Measurements from ENCODE around the gene COL4A4.

The COL4A4 gene

DNA sequence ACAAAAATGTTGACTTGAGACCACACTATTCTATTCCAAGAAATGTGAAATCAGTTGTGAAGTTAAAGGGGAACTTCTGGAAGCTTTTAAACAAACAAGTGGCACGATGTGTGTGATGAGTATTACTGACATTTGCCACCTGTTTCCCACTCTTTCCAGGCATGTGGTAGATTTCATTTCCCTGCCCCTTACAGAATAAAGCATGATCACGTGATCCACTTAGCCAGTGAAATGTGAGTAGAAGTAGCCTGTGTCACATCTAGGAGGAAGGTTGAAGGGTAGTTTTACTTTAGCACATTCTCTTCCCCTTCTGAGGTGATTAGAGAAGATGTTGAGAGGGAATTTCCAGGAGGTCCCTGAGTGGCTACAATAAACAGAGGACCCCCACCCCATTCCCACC, 3.8 kb downstream of the COL4A4 start:
- DNase-seq = no peak

DNA sequence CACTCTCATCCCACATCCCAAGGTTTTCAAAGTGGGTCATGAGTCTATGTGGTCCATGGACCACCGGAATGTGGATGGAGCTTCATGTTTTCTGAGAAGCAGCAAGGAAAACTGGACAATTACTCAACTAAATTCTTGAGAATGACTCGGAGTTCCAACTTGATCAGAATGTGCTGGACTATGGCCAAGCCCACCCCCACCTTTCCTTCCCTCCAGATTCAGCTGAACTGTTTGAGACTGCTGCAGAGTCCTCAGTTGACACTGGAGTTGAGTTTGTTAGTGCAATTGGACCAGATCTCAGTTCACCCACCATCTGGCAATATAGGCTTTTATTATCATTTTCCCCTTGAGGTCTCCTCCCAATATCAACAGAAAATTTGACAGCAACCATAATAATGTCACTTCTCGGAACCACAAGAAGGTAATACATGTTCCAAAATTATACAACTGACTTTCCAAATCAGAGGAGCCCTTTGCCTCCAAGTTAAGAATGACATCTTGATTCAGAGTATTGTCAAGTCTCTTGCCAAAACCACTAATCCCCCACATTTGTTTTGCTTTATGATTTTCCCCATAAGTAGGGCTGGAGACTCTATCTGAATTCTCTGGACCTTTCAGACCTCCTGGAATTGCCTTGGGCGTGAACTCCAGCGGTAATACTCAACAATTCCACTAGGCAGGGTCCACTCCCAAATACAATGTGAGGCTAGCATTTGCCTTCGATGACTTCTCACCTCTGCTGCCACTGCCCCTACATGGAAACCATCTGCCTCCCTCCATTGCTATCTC, 8.8 kb downstream of the COL4A4 start:
- no peak for DNase-seq

DNA sequence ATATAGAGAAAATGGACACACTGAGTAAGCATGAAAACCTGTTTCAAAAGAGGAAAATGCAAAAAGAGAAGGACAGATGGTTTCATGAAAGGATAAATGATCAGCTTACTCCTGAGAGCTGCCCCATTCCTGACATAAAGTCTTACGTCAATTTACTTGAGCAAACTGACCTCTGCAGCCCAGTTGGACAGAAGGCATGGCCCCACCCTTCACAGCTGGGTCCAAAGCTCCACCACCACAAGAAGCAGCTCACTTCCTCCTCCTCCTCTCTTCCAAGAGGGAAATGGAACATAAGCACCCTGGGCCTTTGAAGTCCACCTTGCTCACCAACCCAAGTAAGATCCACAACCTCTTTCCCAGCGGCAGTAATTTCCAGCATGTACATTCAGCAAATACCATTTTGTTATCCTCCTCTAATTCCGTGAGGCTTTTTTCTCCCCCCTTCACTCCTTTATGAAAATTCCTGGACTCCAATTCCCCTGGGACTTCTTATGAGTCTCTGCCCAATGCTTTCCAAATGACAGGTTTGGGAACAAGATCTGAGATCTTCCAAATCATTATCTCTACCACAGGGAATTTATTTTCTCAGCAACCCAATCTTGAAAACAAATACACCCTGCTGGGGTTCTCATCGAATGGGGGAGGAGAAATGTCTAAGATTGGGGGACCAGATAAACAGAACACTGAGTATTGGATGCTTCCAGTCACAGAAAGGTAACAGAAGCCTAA, 10.1 kb downstream of the COL4A4 start:
- DNase-seq = no peak

DNA sequence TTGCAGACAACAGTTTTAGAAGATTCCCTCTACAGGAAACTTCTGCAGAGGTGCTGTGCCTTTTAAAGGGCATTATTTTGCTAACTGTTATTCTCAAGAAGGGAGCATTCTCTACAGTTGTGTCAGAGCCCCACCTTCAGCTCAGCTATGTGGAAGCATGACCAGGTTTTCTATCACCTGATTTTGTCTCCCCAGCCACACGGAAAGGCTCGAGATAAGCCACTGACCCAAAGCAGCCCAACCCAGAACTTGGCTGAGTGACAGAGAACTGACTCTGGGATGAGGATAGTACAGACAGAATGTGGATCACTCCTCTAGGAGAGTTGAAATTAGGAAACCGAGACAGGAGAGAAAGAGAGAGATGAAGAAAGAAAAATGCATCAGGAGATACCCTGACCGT, 10.7 kb downstream of the COL4A4 start:
- DNase-seq = no peak

DNA sequence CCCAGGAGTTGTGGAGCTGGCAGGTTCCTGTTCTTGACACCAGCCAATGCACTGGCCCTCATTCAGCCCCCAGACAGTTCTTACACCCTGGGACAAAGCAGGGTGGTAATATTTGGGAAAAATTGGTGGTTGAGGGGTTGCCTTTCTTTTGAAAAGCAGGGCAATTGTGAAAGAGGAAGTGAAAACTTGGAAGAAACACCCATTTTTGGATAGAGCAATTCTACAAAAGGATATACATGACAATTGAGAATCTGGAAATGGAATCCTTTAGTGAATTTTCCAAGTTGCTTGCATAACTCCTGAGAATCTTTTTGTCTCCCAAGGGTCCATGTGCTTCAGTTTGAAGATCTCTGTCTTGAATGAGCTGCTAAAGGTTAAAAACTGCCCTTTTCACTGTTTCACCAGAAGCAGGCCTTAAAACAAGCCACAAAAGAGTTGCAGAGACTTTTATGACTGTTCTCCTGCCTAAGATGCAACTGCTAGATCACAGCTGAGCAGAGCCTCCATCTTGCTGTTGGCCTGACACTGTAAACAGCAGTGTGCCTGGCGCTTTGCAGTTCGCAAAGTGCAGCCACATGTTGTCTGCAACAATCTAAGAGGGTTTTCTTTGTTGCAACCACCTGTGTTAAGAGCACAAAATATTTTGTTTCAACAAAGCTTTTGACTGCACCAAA, 11.8 kb downstream of the COL4A4 start:
- no peak for DNase-seq

DNA sequence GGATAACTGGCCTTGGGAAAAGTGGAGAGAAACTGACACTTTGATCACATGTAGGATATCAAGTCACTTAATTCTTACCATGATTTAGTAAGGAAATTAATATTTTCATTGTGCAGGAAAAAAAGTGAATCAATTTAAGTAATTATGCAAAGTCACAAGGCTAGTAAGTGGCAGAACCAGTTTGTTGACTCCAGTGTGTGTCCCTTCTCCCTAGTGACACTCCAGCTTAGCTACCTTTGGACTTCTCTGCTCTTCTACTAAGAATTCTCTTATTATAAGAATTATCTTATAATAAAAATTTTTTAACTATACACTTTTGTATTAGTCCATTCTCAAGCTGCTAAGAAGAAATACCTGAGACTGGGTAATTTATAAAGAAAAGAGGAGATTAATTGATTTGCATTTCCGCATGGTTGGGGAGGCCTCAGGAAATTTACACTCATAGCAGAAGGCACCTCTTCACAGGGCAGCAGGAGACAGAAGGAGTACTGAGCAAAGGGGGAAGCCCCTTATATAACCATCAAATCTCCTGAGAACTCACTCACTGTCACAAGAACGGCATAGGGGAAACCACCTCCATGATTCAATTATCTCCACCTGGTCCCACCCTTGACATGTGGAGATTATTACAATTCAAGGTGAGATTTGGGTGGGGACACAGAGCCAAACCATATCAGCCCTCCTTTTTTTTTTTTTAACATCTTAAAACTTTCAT, 13.6 kb downstream of the COL4A4 start:
- no peak for DNase-seq

DNA sequence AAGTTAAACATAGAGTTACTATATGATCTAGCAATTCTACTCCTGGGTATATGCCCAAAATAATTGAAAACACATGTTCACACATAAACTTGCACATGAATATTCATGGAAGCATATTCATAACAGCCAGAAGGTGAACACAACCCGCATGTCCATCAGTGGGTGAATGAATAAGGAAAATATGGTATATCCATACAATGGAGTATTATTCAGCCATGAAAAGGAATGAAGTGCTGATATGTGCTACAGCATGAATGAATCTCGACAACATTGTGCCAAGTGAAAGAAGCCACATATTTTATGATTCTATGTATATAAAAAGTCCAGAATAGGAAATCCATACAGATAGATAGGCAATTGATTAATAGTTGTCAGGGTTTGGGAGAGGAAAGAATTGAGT, 15.9 kb downstream of the COL4A4 start:
- DNase-seq = no peak

DNA sequence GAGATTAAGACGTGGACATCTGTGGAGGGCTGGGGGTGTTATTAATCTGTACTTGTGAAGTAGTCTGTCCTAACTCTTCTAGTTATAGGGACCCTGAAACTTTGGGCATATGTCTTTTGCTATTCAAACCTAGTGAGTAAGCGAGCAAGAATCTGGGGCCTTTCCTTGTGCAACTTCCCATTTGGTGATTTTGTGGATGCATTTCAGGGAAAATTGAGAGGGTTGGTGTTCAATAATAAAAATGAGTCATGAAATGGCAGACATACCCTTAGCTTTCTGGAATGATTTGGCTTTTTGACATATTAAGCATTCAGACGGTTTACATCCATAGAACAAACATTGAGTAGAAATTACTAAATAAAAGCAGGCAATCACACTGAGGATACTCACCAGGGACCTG, 17.0 kb downstream of the COL4A4 start:
- DNase-seq = no peak

DNA sequence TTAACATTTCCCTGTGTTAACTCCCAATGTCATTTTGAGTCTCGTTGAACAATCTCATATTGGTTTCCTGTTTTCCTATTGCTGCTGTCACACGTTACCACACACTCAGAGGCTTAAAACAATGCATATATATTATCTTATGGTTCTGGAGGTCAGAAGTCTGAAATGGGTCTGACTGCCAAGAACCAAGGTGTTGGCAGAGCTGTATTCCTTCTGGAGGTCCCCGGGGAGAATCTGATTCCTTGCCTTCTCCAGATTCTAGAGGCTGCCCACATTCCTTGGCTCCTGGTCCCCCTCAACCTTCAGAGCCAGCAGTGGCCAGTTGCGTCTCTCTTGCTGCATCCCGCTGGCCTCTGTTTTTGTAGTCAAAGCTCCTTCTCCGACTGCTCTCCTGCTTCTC, 17.5 kb downstream of the COL4A4 start:
- DNase-seq = no peak

DNA sequence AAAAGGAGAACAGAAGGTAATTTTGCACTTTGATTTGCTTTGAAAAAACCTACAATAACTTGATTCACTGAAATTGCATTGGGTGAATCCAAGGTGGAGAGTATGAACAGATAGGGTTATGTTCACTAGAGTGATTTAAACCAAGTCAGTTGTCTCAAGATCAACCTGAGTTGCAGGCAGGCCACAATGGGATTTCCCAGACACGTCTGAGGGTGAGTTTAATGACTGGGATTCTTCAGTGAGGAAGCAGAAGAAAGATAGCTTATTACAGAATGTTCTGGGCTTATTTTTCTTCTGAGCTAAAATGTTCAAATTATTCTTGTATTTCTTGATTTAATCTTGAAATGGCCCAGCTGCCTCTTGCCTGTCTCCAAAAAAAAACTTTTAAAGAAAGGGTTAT, 20.1 kb downstream of the COL4A4 start:
- DNase-seq = no peak

DNA sequence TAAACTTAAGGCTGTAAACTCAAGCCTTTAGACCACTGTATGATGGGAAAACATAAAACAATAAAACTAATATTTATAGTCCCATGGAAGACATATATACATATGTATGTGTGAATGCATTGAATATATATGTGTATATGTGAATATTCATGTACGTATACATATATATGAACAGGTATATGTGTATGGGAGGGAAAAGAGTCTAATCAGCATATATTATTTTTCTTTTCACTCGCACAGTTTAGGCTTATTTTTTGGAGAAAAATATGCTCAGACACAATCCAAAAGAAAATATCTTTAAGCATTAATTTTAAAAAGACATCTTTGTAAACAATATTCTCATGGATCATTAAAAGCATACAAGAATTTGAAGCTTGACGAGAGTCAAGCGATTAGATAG, 22.7 kb downstream of the COL4A4 start:
- DNase-seq = no peak

DNA sequence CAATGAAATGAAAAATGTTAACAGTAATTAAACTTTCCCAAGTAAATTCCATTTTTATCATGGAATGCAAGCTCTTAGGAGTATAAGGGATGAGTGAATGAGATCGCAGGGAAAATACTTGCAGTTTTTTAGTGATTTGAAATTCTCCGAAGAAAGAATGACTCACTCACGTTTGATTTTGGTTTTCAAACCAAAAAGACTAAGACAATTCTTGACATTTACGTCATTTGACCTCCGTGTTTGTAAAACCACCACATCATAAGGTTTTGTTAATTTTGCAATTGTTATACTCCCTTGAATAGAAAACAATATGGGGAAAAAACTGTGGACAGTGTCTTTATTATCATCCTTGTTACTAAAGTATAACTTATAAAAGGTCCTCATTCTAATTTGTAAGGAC, 29.4 kb downstream of the COL4A4 start:
- DNase-seq = no peak

DNA sequence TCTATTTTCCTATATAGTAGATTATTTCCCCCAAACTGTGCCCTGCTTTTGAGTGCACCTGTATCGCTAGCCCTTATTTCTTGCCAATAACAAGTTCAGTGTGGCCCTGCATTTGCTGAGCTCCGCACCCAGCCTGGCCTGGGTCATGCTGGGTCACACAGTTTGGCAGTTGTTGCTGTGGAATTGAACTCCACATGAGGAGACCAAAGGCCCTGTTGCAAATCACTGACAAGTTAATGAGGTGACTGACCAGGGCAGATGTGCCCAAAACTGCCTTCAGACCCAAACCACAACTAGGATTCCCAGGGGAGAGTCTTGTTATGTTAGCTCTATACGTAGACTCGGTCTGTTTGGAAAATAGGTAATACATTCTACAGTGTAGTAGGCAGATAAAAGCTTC, 31.0 kb downstream of the COL4A4 start:
- DNase-seq = no peak

DNA sequence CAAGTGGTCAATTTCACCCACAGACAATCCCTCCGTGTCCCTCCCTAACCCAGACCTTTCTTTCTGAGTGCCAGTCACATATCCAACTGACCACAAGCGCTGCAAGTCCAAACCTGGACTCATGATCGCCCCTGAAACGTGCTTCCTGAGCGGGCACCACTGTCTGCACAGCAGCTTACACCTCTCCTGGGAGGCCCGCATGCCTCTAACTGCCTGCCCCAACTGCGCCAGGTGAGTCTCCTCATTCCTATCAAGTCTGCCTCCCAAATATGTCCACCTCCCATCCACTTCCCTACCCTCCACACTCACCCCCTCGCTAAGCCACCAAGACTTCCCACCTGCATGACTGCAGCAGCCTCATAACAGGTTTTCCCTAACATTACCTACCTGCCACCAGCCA, 33.4 kb downstream of the COL4A4 start:
- DNase-seq = no peak

DNA sequence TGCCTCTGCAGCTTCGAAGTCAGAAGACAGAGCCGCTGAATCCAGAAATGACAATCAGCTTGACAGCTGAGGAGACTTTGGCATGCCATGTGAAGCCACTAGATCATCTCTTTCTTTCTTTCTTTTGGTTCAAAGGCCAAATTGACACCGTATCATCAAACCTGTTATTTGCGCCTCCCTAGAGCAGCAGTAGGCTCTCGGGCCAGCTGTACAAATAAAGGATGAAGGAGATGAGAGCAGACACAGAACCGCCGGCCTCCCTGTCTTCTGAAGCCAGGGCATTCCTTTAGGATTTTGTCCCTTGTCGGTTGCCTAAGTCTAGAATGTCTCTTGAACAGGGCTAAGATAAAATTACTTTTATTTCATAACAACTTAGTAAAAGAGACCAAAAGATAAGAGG, 36.8 kb downstream of the COL4A4 start:
- DNase-seq = no peak

DNA sequence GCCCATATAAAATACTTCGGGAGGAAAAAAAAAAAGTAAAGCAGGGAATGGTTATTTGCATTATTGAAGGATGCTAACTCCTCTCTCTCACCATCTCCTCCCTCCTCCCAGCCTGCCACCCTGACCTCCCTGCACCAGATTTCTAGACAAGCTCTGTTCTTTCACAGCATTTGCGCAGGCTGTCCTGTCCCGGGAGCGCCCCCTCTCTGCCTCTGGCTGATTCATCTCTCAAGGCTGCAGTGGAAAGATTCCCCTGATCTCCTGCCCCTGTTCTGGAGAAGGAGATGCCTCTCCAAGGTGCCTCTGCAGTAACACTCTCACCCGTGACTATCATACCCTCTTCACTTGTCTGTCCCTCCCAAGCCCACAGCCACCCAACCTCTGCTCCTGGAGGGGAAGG, 38.5 kb downstream of the COL4A4 start:
- no peak for DNase-seq

DNA sequence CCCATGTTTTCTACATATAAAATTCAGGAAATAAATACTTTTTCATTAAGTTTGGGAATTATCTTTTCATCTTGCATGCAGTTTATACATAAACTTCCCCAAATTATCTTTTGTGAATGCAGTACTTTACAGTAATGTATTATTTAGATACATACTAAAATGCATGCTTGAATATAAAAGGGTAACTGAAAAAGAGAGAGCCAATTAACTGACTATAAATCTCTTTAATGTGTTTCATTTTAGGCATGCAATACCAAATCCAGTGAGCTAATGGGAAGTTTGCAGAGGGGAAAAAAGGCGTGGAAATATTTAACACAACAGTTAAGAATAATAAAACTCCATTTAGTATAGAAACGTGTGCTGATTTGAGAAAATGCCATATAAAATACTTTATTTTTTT, 39.2 kb downstream of the COL4A4 start:
- DNase-seq = no peak

DNA sequence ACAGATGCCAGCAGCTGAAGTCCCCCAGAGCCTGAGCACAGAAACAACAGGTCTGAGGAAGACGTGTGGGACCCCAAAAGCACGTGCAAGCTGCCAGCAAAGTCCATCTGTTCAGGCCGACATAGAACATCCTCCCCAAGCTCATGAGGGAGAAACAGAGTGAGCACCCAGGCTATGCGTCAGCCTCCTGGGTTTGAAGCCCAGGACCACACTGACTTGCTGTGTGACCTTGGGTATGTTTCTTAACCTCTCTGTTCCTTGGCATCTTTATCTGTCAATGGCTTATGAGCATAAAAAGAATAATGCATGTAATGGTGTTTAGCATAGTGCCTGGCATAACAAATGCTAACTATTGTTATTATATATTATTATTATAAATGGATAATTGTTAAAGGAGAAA, 40.3 kb downstream of the COL4A4 start:
- no peak for DNase-seq

DNA sequence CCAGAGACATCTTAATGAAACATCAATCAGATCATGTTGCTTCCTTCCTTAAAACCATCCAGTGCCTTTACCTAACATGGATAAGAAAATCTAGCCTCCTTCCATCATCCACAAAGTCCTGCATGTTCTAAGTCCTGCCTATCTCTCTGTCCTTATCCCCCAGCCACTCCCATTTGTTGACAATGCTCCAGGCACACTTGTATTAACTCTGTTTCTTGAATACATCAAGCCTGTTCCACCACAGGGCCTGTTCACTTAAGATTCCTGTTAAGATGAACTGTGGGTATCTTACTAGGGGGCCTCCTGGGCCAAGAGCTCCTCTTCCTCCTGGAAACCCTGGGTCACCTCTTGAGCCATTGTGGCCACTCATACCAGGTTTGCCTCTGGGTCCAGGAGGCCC, 45.7 kb downstream of the COL4A4 start:
- no peak for DNase-seq

DNA sequence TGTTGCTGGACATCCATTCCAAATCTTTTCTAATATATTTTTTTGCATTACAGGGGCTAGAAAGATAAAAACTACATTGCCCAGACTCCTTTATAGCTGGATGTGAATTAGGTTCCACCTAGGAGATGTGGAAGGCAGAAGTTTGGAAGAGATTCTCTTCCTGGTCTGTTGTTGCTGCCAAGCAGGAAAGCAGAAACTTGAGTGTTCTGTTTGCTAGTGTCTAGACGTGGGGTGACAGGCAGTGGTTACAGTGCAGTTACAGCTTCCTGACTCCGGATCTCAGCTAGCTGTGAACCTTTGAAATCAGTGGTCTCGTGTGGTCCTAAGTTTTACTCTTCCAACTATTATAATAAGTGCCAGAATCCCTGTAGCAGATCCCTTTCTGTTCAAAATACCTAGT, 46.2 kb downstream of the COL4A4 start:
- DNase-seq = no peak

DNA sequence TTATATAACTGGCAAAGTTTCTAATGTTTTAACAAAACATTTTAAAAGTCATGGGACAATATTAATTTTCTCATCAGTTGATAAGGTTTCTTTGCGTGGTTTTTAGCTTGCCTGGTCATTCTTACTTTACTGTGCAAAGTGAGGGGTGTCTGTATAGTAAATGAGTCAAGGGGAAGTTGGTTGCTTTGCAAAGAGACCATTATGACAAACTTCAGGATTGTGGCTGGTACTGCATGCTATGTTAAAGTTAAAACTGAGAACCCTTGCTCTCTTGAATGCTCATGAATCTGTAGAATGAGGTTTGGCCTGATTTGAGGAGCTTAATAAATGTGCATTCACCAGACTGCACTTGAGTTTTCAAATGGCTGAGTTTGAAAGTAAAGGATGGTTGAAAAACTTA, 47.0 kb downstream of the COL4A4 start:
- DNase-seq = no peak

DNA sequence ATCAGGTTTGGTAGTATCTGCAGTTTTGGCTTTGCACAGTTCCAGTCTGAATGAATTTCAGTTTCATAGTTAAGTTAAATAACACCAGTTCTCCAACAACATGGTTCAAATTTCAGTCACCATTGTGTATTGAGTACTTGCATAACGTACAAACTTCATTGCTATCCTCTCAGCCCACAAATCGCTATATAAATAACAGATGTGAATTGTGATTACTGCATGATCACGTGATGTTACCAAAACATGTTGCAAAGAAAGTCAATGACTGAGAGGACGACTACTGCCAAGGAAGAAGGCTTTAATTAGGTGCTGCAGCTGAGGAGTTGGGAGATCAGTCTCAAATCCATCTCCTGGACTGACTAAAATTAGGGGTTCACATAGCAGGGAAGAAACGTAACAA, 48.2 kb downstream of the COL4A4 start:
- no peak for DNase-seq
